HG03439 (cell line): ENCODE results near the gene SIGLECL1.
"Not testable (repeated sequence)": the region's sequence is repeated elsewhere in the genome, so short reads cannot be mapped to it uniquely, and the experiment has no call there.

Experiments used
- ATAC-seq: cut with Tn5 transposase; IDR thresholded peaks from one replicate; pipeline ENCODE4 v1.9.1; 2021; ENCODE audit warnings: mild to moderate bottlenecking, moderate library complexity; ENCODE audit not compliant: unreplicated experiment

The SIGLECL1 gene

DNA sequence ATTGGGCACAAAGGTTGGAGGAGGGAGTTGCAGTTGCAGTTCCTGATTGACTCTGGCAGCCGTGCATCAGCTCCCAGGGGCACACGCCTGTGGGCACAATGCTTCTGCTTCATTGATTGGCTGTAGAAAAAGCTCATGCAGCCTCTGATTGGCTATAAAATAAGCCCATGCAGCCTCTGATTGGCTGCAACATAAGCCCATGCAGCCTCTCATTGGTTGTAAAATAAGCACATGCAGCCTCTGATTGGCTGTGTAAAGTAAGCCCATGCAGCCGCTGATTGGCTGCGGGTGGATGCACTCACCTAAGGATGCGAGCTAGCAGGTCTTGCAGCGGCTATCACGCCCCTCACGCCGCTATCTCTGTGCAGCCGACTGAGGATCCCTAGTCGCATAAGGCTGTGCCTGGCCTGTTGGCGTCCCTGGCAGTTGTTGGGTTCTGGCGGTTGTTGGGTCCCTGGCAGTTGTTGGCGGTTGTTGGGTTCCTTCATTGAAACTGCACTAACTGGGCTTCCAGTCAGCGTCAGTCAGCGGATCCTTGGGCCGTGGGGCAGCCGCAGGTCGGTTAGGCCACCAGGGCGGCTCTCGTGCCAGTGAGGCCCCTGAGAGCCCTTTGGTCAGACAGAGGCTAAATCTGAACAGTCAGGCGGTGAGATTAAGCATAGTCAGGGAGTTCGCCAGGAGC lies at the start of gene SIGLECL1:
Gene SIGLECL1, plus strand, starts transcription at position 295 of the 682 bp plus-strand sequence. CDS start 12,993 bp downstream, outside the sequence.
- ATAC-seq: no peak

DNA sequence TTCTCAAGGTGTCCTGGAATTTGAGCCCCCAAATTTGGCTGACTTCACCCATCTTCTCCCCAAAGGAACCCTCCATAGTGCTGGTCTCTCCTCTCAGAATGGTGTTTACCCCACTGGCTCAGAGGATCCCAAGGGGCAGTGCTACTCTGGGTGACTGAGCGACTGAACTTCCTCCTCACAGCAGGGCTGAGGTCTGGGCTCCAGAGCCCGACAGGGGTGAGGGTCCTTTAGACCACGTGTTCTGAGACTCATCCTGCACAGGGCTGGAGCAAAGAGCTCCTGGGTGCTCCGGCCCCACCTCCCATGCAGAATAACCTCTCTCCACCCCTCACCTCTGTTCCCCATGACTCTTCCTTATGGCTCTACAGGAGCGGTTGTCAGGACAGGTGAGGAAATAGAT lies 49.2 kb upstream of the SIGLECL1 start:
- no peak for ATAC-seq

DNA sequence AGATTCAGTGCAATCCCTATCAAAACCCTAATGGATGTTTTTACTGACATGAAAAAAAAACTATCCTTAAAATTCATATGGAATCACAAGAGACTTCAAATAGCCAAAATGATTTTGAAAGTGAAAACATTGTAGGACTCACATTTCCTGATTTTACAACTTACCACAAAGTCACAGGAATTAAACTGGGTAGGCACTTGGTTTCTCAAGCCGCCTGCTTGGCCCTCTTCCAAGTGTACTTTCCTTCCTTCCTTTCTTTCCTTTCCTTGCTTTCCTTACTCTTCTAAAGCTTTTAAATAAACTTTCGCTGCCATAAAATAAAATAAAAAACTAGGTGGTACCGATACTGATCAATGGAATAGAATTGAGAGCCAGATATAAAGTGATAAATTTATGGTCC lies 47.0 kb upstream of the SIGLECL1 start:
- no peak for ATAC-seq

DNA sequence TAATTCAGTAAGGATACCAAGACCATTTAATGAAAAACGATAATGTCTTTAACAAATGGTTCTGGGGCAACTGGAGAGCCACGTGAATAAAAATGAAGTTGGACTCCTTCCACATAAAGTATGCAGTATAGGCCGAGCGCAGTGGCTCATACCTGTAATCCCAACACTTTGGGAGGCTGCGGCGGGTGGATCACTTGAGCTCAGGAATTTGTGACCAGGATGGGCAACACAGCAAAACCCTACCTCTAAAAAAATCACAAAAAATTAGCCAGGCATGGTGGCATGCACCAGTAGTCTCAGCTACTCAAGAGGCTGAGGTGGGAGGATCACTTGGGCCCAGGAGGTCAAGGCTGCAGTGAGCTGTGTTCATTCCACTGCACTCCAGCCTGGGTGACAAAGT lies 46.6 kb upstream of the SIGLECL1 start:
- no peak for ATAC-seq

DNA sequence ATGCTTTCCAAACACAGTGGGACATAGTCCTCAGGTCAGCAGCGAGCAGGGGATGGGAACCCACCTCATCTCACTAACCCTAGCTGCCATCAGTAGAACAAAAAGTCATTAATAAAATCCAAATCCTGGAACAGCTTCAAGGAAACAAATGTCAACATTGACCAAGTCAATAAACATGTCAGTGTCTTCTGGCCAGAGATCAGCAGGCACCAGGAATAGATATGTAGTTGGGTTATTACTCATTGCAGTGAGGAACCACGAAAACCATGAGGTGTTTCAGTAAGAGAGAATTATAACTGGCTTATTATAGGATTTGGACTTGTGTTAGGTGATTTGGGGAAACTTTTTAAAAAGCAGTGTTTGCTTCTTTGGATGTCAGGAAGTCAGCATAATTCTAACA lies 43.1 kb upstream of the SIGLECL1 start:
- ATAC-seq: no peak

DNA sequence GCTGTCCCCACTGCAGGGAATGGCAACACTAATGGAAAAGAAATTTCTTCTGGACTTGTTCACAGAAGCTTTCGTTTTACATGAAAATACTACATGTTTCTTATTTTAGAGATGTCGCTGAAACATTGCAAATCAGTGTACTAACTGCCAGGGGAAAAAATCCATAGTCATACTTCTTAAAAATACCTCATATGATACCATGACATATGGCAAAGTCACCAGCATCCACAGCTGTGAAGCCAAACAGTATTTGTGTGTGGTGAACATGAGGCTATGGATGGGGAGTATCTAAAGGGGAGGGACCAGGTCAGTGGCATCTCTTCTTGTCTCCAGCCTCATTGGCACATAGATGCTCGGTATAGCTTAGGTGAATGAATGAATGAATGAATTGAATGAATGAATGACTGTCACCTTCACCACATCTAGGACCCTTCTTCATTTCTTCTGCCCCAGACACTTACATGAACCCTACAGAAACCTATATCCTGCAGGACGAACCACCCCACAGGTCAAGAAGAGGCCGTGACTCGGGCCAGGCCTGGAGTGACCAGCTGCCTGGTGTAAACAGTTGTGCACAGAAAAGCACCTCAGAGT lies 40.6 kb upstream of the SIGLECL1 start:
- ATAC-seq: no peak

DNA sequence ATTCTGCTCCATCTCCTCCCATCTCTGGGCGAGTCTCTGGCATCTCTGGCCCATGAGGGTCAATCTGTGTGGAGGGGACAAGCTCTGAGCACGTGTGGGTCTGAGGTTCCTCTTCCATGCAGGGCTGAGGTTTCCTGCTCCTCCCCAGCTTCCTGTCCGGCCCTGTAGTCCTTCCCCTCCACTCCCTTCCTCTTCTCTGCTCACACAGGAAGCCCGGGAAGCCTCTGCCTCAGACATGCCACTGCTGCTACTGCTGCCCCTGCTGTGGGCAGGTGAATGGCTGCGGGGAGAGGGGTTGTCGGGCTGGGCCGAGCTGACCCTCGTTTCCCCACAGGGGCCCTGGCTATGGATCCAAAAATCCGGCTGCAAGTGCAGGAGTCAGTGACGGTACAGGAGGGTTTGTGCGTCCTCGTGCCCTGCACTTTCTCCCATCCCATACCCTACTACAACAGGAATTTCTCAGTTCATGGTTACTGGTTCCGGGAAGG lies 40.0 kb upstream of the SIGLECL1 start:
- not testable (repeated sequence) for ATAC-seq

DNA sequence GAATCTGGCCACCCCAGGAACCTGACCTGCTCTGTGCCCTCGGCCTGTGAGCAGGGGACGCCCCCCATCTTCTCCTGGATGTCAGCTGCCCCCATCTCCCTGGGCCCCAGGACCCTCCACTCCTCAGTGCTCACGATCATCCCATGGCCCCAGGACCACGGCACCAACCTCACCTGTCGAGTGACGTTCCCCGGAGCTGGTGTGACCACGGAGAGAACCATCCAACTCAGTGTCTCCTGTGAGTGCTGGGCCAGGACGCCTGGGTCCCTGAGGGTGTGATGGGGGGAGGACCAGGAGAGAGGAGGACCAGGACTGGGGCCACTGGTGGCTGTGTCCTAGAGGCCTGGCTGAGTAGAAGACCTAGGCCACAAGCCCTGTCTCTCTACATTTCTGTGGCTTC lies 39.0 kb upstream of the SIGLECL1 start:
- no peak for ATAC-seq

DNA sequence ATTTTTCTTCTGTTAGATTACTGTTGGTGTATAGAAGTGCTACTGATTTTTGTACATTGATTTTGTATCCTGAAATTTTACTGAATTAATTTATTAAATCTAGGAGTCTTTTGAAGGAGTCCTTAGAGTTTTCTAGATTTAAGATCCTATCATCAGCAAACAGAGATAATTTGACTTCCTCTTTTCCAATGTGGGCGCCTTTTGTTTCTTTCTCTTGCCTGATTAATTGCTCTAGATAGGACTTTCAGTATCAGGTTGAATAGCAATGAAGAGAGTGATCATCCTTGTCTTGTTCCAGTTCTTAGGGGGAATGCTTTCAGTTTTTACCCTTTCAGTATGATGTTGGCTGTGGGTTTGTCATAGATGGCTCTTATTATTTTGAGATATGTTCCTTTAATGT lies 31.6 kb upstream of the SIGLECL1 start:
- no peak for ATAC-seq

DNA sequence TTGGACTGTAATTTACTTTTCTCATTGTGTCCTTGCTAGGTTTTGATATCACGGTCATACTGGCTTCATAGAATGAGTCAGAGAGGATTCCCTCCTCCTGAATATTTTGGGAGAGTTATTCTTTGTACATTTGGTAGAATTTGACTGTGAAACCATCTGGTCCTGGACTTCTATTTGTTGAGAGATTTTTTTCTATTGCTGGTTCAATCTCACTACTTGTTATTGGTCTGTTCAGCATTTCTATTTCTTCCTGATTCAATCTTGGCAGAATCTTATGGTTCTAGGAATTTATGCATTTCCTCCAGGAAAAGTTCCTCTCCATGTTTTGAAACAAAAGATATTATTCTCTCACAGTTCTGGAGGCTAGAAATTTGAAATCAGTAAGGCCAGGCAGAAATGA lies 30.9 kb upstream of the SIGLECL1 start:
- ATAC-seq: no peak

DNA sequence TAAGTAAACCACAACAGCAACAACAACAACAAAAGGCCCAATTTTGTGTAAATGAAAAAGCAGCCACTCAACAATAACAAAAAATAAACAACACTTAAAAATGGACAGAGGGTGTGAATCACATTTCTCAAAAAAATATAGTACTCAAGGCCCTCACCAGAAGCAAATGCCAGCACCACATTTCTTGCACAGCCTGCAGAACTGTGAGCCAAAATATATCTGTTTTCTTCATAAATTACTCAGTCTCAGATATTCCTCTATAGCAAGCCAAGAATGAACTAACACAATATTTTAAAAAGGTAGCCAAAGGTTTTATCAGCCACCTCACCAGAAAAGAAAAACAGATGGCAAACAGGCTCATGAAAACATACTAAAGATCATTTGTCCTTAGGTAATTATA lies 29.9 kb upstream of the SIGLECL1 start:
- ATAC-seq: no peak

DNA sequence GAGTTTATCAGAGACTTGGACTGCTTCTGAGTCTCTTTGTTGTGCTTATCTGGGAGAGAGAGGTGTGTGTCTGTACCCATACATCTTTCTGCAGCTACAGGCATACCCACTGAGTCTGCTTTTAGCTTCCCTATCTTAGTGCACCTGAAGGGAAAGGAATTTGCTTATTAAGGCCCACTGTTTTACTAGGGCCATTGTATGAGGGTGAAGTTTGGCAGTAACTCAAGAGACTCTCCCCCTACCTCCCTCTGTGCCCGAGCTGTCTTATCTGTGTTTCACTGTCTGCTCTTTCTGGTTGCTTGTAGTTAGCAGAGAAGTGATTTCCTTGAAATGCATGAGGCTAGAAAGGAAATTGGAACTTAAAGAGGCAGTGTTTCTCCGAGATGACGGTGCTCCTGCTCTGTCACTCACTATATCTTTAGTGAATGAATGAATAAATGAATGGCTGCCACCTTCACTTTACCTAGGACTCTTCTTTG lies 26.7 kb upstream of the SIGLECL1 start:
- no peak for ATAC-seq

DNA sequence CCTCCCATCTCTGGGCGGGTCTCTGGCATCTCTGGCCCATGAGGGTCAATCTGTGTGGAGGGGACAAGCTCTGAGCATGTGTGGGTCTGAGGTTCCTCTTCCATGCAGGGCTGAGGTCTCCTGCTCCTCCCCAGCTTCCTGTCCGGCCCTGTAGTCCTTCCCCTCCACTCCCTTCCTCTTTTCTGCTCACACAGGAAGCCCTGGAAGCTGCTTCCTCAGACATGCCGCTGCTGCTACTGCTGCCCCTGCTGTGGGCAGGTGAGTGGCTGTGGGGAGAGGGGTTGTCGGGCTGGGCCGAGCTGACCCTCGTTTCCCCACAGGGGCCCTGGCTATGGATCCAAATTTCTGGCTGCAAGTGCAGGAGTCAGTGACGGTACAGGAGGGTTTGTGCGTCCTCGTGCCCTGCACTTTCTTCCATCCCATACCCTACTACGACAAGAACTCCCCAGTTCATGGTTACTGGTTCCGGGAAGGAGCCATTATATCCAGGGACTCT lies 25.9 kb upstream of the SIGLECL1 start, which contains the start of gene CD33:
Gene CD33, plus strand, starts transcription at position 183 of the 496 bp plus-strand sequence. Its CDS starts 39 bp downstream, at position 222.
- ATAC-seq: not testable (repeated sequence)

DNA sequence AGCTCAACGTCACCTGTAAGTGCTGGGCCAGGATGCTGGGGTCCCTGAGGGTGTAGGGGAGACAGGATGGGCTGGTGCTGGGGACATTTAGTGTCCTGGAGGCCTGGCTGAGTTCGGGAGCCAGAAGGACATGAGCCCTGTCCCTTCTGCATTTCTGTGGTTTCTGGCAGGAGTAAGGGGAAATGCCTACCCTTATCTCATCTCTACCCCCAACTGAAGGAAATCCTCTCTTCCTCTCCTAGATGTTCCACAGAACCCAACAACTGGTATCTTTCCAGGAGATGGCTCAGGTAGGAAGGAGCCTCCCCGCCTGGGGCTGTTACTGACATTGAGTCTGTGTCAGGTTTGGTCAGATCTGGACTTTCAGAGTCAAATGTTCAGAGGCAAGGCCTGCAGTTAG lies 24.8 kb upstream of the SIGLECL1 start:
- ATAC-seq: no peak

DNA sequence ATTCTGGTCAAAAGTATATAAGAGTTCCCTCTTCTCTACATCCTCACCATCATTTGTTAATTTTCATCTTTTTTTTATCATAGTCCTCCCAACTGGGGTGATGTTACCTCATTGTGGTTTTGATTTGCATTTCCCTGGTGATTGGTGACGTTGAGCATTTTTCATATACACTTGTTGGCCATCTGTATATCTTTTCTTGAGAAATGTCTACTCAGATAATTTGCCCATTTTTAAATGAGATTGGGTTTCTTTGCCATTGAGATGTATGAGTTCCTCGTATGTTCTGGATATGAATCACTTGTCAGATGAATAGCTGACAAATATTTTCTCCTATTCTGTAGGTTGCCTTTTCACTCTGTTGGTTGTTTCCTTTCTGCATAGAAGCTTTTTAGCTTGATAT lies 23.6 kb upstream of the SIGLECL1 start:
- no peak for ATAC-seq

DNA sequence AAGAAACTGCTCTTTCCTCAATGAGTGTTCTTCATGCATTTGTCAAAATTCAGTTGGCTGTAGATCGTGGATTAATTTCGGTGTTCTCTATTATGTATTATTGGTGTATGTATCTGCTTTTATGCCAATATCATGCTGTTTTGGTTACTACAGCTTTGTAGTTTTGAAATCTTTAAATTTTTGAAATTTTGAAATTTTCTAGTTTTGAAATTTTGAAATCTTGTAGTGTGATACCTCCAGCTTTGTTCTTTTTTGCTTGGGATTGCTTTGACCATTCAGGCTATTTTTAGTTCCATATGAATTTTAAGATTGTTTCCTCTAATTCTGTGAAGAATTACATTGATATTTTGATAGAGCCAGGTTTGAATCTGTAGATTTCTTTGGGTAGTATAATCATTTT lies 22.9 kb upstream of the SIGLECL1 start:
- no peak for ATAC-seq

DNA sequence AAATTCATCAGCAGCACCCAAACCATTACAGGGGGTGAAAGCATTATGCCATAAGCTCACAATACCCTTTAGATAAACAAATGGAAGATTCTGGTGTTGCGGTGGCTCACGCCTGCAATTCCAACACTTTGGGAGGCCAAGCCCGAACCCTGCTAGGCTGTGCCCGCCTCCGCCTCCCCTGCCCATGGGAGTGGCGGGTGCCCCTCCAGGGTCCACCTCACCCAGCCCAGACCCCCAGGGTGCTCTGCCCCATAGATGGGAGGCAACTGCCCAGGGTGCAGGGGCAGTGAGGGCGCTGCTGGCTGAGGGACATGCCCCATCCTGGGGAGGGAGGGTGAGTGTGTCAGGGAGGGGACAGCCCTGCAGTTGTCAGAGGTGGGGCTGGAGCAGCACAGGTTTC lies 10.0 kb upstream of the SIGLECL1 start:
- no peak for ATAC-seq

DNA sequence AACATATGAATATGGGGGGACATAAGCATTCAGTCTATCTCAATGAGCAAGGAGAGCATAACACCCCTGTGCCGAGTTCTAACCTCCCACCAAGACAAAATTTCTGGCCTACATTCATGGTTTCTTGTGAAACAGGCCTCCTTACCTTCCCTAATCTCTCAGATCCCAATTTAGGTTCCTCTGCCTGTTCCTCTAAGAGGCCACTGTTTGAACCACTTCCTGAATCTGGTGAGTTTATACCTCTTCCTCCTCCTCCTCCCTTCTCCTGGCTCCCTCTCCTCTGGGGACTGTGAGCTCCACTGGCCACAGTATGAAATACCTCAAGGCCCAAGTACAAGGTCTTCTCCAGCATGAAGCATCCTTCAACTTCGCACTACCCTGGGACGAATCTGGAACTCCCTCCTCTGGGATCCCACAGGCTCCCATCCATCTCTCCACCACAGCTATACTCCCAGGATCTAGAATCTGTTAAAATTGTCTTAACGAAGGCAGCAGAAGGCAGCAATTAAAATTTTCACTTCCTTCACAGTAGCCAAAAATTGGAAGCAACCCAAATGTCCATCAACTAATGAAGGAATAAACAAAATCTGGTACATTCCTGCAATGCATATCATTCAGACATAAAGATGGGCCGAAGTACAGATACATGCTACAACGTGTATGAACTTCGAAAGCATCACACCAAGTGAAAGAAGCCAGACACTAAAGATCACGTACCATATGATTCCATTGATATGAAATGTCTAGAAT lies 7.8 kb upstream of the SIGLECL1 start:
- no peak for ATAC-seq

DNA sequence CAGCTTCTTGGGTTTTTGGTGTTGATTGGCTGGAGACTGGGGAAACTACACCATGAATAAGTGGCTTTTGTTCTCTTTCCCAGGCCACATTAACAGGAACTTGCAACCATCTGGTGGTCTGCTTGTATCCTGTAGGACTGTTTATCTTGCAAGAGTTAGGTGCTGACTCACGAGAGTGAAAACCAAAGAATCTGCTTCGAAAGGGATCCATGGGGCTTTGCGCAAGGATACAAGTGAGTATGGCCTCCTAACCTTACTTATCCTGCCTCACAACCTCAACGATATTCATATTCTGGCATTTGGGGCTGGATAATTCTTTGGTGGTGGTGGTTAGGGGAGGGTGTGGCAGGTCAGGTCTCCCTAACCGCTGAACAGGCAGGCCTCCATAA lies 4.7 kb upstream of the SIGLECL1 start:
- no peak for ATAC-seq

DNA sequence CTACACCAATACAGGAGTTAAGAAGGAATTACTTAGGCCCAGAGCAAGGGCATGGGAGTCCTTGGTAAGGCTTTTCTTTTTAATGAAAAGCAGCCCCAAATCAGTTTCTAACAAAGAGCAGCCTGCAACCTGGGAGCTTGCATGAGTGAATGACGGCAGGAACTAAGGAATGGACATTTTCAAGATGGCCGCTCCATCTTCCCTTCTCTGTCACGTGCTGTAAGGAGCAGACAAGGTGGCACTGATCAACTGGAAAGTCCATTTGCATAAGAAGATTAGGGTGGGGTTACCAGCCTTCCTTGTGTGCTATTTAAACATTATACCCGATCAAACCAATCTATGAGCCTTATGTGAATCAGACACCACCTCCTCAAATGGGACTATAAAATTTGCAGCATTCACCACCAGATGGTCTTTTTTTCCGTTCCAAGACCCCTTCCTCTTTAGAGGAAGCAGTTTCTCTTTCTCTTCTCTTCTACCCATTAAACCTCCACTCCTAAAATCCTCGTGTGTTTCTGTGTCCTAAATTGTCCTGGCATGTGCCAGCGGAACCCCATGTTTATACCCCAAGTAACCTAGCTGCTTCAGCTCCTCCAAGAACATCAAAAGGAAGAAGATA lies 2.8 kb upstream of the SIGLECL1 start:
- no peak for ATAC-seq

DNA sequence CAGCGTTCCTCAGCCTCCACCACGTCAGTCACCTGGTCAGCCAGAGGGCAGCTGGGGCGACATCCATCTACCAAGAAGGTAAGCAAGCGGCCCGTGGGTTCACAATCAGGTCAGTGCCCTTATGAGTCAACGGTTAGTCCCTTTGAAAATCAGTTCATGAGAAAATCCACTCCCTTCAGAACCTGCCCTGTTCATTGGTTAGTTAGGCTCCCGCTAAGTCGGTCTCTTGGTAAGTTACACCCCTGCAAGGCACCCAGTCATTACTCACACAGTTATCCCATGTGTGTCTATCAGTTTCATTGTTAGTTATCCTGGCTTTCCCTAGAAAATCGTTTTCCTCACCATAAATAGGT lies 564 bp downstream of the SIGLECL1 start:
- no peak for ATAC-seq
